ENCODE measurements around the gene POPDC2. TPM values are rescaled to one million over a fixed set of nuclear protein-coding genes. Genes with fewer than 3 reads are reported as not detected.
A peak's percentile ranks its signal among the peaks of the same experiment; 100 is the strongest.

The POPDC2 gene
- total and polyA plus RNA-seq, 2 donors (not counting 1 experiment from before 2014, with no cell fraction given), result 8.0 to 9.5 TPM

DNA sequence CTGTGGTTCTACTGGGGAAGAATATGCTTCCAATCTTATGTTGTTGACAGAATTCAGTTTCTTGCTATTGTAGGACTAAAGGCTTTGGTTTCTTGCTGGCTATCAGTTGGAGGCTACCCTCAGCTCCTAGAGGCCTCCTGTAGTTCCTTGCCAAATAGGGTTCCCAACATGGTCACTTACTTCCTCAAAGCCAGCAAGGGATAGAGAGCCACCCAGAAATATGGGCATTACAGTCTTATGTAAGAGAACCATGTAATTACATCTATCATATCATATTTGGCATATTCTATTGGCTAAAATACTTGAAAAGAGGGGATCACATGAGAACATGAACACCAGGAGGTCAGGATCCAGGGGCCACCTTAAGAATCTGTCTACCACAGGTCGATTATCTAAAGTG is 23.0 kb upstream of the POPDC2 start:
- Histone ChIP-seq H3K4me3 (ENCODE audit: control extremely low read depth in 1 of 5, extremely low read depth in 1 of 5, insufficient read depth in 1 of 5, low read depth in 2 of 5, low read length in 4 of 5) (no peak overlapping the region), H3K4me1 (ENCODE audit: control insufficient read depth in 2 of 2, insufficient read depth in 2 of 2, low read length in 2 of 2) (no peaks in the 10 kb centered on the region), H3K4me2 (replicated peaks; ENCODE audit: low read depth, low read length, poor library complexity, severe bottlenecking) (no peak overlapping the region), H2AFZ (ENCODE audit: insufficient read depth, low read depth, low read length, poor library complexity, severe bottlenecking) (no peak overlapping the region), H3K27ac (ENCODE audit: low read length in 2 of 2) (no peak overlapping the region), H4K20me1 (ENCODE audit: control insufficient read depth, insufficient read depth, low read length, poor library complexity, severe bottlenecking) (no peaks in the 10 kb centered on the region), H3K9me3 (ENCODE audit: control extremely low read depth in 1 of 3, control insufficient read depth in 2 of 3, insufficient read depth in 1 of 3, low read length in 2 of 3) (peaks cover 0 to 7% (median 2%) of the 10 kb centered on the region in 3 donors), H3K9ac (ENCODE audit: low read length) (no peak overlapping the region), H3K27me3 (replicated peaks in 1 of 4; ENCODE audit: control extremely low read depth in 1 of 4, control insufficient read depth in 3 of 4, insufficient read depth in 4 of 4, low read length in 3 of 4) (no peaks in the 10 kb centered on the region), H3K36me3 (replicated peaks in 1 of 2; ENCODE audit: control extremely low read depth in 1 of 2, control insufficient read depth in 1 of 2, extremely low read depth in 1 of 2, insufficient read depth in 2 of 2, low read length in 1 of 2) (no peaks in the 10 kb centered on the region), H3K79me2 (ENCODE audit: control insufficient read depth, insufficient read depth, low read length) (no peaks in the 10 kb centered on the region)
- ChIA-PET POLR2A (interaction anchor here (0.7 kb wide), 1 partner anchor 19 kb away, joined by 4 read pairs; no protein-coding TSS in a partner anchor), CTCF (interaction anchor here (1.0 to 5.7 kb wide), 4 partner anchors 185 to 800 kb away, joined by 3 to 101 read pairs (median 22); partner anchors contain the start of gene TIMMDC1)
- ATAC-seq (ENCODE audit: low read depth) (no peak), DNase-seq (no peak)
- TF ChIP-seq, protein P1, sequence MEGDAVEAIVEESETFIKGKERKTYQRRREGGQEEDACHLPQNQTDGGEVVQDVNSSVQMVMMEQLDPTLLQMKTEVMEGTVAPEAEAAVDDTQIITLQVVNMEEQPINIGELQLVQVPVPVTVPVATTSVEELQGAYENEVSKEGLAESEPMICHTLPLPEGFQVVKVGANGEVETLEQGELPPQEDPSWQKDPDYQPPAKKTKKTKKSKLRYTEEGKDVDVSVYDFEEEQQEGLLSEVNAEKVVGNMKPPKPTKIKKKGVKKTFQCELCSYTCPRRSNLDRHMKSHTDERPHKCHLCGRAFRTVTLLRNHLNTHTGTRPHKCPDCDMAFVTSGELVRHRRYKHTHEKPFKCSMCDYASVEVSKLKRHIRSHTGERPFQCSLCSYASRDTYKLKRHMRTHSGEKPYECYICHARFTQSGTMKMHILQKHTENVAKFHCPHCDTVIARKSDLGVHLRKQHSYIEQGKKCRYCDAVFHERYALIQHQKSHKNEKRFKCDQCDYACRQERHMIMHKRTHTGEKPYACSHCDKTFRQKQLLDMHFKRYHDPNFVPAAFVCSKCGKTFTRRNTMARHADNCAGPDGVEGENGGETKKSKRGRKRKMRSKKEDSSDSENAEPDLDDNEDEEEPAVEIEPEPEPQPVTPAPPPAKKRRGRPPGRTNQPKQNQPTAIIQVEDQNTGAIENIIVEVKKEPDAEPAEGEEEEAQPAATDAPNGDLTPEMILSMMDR (IDR thresholded peaks at IDR 0.05), result no peak
- TF ChIP-seq EZH2 (IDR thresholded peaks at IDR 0.05; ENCODE audit: borderline replicate concordance, insufficient read depth, low read depth, low read length, poor library complexity, severe bottlenecking), result no peak
- H3K4me3 Mint-ChIP-seq, result no peak overlapping the region
- no CpG with 5 or more reads among the region's 1 CpG for WGBS (ENCODE audit: insufficient coverage)
- H3K4me1 Mint-ChIP-seq, result no peaks in the 10 kb centered on the region
- H3K9me3 Mint-ChIP-seq (ENCODE audit: insufficient read depth), result no peaks in the 10 kb centered on the region
- H3K27me3 Mint-ChIP-seq, result no peaks in the 10 kb centered on the region
- H3K27ac Mint-ChIP-seq, result no peak overlapping the region
- intact Hi-C loops (cut with micrococcal nuclease), result no loop called here

DNA sequence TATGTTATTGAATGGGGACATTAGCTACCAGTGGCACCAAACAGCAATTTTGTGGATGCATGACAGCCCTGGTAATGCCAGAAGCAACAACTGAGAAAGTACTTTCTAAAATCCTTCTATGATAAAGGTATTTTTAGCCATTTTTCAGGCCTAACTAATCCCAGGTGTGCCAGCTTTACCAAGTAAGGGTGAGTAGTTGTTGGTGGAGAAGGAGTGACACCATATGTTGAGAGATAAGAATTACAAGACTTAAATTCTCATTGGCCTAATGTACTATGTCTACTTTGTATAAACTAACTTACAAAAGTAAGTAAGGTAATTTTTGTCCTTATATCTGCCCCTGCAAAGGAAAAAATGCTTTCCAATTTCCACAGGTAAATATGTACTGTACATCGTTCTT is 20.9 kb upstream of the POPDC2 start:
- H3K27ac Mint-ChIP-seq, result no peak overlapping the region
- H3K4me3 Mint-ChIP-seq, result no peak overlapping the region
- ChIA-PET POLR2A (interaction anchor here (0.6 to 1.2 kb wide), 2 partner anchors 163 to 213 kb away, joined by 4 to 5 read pairs; partner anchors contain the start of gene POGLUT1), CTCF (interaction anchor here (0.7 to 5.7 kb wide), 46 partner anchors 9 to 804 kb away, joined by 3 to 101 read pairs (median 5); partner anchors contain the start of genes B4GALT4, CD80, POGLUT1 and TEX55)
- peaks cover 0 to 2% (median 0%) of the 10 kb centered on the region in 3 donors for H3K9me3 ChIP-seq (ENCODE audit: control extremely low read depth in 1 of 3, control insufficient read depth in 2 of 3, insufficient read depth in 1 of 3, low read length in 2 of 3)
- H3K9me3 Mint-ChIP-seq (ENCODE audit: insufficient read depth), result no peaks in the 10 kb centered on the region
- H2AFZ ChIP-seq (ENCODE audit: insufficient read depth, low read depth, low read length, poor library complexity, severe bottlenecking), result no peak overlapping the region
- H3K27me3 ChIP-seq (replicated peaks in 1 of 4; ENCODE audit: control extremely low read depth in 1 of 4, control insufficient read depth in 3 of 4, insufficient read depth in 4 of 4, low read length in 3 of 4), result no peaks in the 10 kb centered on the region
- TF ChIP-seq, protein P1 (IDR thresholded peaks at IDR 0.05), result peak; percentile 70
- TF ChIP-seq EZH2 (IDR thresholded peaks at IDR 0.05; ENCODE audit: borderline replicate concordance, insufficient read depth, low read depth, low read length, poor library complexity, severe bottlenecking), result no peak
- peaks cover 8% of the 10 kb centered on the region in 2 donors for H3K4me1 ChIP-seq (ENCODE audit: control insufficient read depth in 2 of 2, insufficient read depth in 2 of 2, low read length in 2 of 2)
- H3K27me3 Mint-ChIP-seq, result no peaks in the 10 kb centered on the region
- H3K9ac ChIP-seq (ENCODE audit: low read length), result no peak overlapping the region
- no peaks in the 10 kb centered on the region for H4K20me1 ChIP-seq (ENCODE audit: control insufficient read depth, insufficient read depth, low read length, poor library complexity, severe bottlenecking)
- H3K27ac ChIP-seq (ENCODE audit: low read length in 2 of 2), result no peak overlapping the region
- no peak overlapping the region for H3K4me3 ChIP-seq (ENCODE audit: control extremely low read depth in 1 of 5, extremely low read depth in 1 of 5, insufficient read depth in 1 of 5, low read depth in 2 of 5, low read length in 4 of 5)
- peaks cover 13% of the 10 kb centered on the region for H3K4me1 Mint-ChIP-seq
- whole genome bisulfite sequencing (ENCODE audit: insufficient coverage), result no CpG with 5 or more reads among the region's 1 CpG
- DNase-seq (peak; percentile 55), ATAC-seq (ENCODE audit: low read depth) (no peak)
- intact Hi-C loops (cut with micrococcal nuclease), result loop anchor here (1.0 kb wide), 4 partner anchors 156 to 406 kb away; partner anchors contain the start of genes POGLUT1 and TMEM39A
- H3K79me2 ChIP-seq (ENCODE audit: control insufficient read depth, insufficient read depth, low read length), result peaks cover 5% of the 10 kb centered on the region
- no peak overlapping the region for H3K4me2 ChIP-seq (replicated peaks; ENCODE audit: low read depth, low read length, poor library complexity, severe bottlenecking)
- H3K36me3 ChIP-seq (replicated peaks in 1 of 2; ENCODE audit: control extremely low read depth in 1 of 2, control insufficient read depth in 1 of 2, extremely low read depth in 1 of 2, insufficient read depth in 2 of 2, low read length in 1 of 2), result no peaks in the 10 kb centered on the region
